GM04503 (cell line): Measurements from ENCODE around the gene NALCN.

Experiments used
- DNase-seq: peaks from one replicate; pipeline ENCODE4 v3.0.0-alpha.2; 2012; ENCODE audit warnings: low read depth

The NALCN gene

DNA sequence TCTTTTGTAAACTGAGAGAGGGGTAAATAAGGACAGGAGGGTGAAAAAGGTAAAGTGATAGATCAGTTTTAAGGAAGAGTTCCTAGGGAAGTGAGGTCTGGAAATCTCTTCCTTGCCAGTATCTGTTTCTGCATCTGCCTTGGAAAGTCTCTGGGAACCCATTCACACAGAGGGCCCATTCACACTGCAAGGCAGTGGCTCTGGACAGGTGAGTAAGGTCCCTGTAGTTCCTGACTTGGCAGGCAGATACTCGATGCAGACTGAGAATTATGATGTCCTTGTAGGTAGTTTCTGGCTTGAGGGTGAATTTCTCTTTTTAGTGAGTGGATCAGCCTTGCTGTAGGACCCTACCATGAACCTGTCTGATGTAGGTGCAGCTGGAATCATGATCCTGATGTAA lies 293.3 kb downstream of the NALCN start:
- DNase-seq: no peak

DNA sequence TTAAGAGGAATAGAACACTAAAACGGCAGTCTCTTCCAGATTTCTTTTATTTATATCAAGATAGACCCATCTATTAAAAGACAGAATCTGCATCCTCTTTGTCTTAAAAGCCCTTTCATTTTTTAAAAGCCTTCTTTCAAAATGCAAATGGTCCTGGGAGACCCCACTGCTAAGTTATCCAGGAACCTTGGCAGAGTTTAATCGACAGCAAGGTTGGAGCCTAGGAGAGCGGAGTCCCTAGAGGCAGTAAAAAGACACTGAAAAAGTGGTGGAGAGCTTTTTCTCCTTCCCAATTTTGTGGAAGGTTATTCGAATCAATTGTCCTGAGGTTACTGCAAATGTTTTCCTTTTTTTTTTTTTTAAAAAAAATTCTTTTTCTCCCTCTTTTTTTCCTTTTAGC lies 294.7 kb downstream of the NALCN start:
- DNase-seq: no peak

DNA sequence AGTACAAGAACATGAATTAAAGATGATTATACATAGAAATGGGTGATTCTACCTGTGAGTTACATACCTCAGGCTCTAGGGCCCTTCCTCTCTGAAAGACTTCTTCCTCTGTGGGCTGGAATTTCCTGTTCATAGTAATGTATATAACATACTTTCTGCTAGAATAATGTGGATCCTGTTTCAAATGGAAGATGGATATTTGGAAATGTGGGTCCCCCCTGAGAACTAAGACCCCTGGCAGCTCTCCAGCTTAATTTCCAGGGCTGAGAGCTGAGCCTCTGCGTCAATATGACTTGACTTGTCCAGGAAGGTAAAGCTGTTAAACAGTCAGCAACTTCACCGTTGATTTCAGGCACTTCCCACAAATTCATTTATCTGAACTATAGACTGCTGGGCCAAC lies 296.3 kb downstream of the NALCN start:
- no peak for DNase-seq

DNA sequence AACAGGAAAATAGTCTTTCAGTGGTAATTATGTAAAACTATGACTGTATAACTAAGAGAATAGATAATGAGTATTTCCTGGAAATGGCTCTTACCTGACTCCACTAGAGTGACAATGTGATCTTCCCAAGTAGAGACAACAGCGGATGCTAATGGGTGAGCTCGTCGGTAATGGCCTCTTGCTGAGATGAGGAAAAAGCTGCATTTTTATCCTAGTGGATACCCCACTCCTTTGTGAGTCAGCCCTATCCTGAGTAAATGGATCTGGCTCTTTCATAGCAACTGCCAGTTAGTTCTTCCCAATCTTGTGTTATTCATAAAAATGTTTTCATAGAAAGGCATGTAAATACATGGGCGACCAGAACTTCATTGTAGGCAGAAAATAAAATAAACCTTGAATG lies 299.5 kb downstream of the NALCN start:
- no peak for DNase-seq

DNA sequence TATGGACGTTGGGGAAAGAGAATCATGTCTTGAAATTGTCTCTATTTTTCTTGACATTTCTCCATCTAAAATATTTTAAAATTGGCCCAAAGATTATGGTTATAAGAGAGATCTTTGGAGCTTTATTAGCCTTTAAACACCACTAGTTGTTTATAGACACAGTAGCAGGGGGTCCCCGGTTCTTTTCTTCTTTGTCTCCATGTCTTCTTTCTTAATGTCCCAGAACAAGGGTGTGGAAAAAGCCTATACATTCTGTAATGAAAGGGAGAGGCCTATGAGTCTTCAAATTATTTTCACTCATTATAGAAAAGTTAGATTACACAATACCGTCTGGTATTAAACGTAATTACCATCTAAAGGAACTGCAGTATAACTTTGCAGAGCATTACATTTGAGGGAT lies 300.0 kb downstream of the NALCN start:
- DNase-seq: no peak

DNA sequence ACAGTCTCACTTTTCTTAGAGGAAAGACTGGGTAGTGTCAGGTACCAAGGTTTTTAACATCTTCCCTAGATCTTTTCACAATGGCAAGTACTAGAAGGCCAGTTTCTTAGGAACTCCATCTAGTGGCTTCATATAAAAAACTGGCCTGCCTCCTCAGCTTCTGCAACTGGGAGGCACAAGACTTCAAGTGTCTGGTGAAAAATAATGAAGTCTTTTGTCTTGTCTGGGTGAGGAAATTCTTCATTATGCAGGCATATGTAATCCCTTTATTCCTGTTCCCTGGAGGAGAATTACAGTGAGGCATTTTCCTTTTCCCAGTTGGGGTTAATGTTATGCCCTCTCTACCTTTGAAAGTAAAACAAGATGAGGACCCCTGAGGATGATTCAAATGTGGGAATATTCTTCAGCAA lies 300.5 kb downstream of the NALCN start:
- DNase-seq: no peak

DNA sequence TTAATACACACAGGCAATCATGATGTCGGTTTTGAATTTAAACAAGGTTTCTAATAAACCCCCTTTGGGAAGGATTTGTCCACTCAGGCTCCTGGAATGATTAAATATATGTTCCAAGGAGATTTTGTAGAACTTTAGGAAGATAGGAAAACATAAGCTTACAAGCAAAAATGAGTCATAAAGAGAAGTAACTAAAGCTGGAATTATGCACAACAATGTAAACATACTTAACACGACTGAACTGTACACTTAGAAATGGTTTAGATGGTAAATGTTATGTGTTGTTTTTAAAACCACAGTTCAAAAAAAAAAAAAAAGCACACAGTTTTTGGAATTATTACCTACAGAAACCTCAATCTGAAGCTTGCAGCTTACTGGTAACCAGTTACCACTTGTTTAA lies 304.4 kb downstream of the NALCN start:
- no peak for DNase-seq

DNA sequence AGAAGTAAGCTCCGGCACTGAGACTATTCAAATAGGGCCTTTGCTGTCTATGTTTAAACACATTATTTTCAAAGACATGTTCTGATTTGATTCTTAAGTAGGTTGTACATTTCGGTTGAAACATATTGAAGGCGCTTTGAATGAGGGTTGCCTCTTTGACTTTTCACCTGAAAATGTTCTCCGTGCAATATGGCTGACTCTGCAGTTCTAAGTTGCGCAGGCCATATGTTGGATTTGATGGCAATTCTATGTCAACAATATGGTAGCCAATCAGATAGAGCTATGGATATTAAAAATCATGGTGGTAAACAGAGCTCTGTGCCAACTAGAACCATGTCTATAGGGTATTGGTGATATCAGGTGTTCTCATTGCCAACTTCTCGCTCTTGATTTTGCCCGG lies 307.3 kb downstream of the NALCN start:
- no peak for DNase-seq

DNA sequence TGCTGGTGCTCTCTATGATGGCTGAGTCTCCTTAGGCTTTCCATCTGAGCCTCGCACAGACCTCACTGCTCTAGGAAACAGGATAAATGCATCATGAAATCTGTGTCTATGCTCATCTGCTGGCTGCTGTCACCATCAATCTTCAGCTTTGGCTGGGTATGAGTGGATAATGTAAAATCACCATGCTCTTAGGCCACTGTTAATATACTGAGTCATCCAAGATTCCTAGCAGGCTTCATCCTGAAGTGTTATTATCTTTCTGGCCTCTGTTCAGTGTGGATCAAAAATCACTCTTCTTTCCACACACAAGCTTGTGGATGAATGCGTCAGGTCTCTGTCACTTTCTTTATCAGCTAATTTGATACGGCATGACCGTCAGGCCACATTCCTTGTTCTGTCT lies 317.4 kb downstream of the NALCN start:
- no peak for DNase-seq

DNA sequence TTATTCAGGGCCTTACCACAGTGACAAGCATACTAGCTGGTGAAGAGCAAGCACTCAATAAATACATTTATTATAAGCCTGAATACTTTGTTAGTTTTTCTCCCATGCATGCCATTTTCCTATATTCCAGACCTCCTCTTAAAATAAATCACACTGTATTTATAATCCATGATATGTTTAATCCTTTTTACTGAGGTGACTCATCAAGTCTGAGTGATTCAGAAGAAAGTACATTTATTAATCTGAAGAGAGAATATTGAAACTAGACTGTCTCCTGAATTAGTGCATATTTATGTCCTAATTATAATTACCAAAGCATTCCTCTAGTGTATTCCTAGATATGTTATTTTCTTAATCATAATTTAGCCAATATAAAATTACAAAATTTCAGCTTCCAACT lies 323.3 kb downstream of the NALCN start:
- DNase-seq: no peak

DNA sequence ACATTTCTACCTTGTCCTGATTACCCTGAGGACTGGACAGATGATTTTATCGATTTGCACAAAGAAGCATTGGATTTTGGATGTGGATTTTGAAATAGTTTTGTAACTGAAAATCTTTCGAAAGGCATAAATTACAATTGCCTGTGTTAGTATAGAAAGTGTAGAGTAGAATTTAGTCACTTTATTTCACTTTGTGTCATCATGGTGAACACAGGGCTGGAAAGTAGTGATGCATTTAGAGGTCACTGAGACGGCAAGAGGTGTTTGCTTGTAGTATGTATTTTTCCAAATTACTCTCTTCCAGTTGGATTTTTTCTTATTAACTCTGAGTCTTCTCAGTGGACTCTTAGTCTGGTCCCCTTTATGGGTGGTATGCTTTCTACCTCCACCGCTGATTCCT lies 326.0 kb downstream of the NALCN start:
- no peak for DNase-seq

DNA sequence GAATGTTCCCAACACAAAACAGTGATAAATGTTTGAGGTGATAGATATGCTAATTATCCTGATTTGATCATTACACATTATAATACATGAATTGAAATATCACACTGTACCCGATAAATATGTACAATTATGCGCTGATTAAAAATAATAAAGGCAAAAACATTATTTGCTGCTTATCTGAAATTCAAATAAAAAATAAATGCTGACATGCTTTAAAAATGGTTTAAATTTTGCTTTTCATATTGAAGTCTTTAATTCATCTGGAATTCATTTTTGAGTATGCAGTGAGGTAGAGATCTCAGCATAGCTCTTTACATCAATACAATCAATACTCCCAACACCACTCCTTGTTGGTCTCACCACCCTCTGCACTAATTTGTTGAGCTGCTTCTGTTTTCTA lies 330.8 kb downstream of the NALCN start:
- DNase-seq: no peak

DNA sequence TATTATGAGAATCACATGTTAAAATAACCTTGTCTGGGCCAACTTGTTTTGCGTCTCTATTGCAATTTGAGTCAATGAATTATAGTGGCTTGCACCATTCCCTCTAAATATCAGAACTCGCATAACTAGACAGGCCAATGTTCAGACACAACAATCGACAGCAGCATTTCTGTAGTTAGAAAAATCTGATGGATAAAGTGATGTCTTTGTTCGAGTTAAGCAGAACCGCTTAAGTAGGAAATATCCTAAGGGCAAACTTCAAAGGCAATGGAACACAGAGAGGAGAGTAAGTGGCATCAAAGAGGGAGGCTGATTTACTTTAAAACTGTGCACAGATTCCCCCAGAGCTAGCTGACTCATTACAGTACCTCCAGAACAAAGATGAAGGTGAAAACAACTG lies 333.9 kb downstream of the NALCN start:
- DNase-seq: no peak

DNA sequence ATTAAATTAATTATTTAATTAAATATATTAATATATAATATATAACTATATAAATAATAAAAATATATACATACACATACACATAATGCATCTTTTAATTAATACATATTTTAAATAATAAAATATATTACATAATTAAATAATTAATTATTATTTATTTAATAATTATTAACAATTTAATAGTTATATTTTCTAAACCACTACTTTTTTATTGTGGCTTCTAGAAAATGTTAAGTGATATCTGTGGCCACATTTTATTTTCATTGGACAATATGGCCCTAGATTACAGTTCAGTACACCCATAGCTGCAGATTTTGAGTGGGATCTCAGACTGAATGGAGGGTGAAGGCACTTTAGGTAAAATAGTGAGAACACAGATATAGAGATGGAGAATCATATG lies 335.7 kb downstream of the NALCN start:
- DNase-seq: no peak

DNA sequence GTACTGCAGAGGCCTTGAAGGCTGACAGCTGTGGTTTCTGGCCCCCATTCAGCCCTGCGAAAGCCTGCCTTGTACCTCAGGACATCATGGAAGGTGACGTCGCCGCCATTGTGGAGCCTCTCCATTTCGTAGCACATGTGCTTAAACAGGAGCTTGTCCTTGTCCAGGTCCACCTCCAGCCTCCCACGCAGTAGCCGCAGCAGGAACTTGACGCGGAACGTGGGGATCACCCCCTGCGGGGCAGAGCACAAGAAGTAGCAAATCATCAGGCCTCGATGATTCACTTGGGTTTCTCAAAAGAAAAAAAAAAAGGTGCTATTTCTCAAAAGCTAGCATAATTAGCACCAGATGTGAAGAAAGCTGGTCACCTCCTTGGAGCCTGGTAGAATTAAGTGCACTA lies 351.0 kb downstream of the NALCN start:
- peak; percentile 27 for DNase-seq

DNA sequence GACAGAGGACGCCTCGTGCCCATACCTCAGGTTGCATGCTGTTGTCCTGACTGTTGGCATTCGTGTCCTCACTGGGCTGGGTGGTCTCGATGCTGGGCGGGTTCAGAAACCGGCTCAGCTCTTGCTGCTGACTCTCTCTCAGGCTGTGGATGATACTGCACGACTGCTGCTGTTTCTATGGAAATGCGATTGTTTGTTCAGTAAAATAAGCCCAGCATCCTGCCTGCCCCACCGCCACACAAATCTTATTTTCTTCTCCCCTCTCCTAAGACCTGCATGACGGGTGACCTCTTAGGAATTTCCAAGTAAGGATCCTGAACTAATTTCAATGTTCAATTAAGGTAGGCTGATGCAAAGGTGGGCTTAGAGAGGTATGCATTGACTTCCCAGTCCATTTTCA lies 356.5 kb downstream of the NALCN start:
- no peak for DNase-seq

DNA sequence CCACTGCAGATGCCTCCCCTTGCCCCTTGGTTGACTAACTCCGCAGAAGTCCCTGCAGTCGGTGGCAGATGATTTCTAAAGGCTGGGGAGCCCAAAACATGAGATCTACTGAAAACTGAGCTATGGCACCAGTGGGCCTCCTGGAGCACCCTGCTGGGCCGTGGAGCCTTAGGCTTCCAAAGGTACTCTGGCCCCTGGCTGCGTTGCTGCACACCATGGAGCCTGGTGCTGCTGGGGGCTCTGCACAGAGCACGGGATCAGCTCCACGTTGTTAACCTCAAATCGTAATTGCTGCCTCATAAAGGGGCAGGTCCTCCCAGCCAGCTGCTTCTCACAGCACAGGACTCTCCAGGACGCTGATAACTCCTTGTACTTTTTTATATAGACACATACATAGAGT lies 357.5 kb downstream of the NALCN start:
- no peak for DNase-seq

DNA sequence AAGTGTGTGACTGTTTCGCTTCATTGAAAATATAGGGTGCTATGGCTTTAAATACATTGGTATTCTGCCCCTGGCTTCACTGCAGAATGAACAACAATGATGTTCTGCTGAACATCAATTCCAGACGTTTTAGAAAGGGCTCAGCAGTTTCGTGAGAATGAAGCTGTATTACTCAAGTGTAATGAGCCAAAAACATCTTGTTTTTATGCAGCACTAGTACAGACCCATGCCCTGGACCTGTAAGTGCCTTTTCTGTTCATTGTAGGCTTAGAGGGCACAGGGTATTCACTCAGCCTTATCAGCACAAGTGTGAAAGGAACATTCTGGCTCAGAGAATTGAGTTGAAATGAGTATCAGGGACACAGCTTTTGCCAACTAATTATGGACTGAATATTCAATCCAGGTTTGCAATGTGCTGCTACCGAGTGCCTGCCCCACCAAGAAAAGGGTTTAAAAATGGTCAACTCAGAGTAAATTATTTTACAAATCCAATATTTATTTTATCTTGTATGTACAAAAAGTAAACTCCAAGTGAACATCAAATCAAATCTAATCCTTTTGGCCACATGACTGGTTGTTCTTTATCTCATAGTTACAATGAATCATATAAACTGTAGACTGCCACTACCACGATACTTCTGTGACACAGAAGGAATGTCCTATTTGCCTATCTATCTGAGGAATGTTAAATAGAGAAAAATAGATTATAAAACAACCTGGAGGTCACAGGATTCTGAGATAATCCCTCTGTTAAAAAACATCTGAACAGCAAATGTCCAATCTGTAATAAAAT lies 362.8 kb downstream of the NALCN start:
- DNase-seq: no peak

DNA sequence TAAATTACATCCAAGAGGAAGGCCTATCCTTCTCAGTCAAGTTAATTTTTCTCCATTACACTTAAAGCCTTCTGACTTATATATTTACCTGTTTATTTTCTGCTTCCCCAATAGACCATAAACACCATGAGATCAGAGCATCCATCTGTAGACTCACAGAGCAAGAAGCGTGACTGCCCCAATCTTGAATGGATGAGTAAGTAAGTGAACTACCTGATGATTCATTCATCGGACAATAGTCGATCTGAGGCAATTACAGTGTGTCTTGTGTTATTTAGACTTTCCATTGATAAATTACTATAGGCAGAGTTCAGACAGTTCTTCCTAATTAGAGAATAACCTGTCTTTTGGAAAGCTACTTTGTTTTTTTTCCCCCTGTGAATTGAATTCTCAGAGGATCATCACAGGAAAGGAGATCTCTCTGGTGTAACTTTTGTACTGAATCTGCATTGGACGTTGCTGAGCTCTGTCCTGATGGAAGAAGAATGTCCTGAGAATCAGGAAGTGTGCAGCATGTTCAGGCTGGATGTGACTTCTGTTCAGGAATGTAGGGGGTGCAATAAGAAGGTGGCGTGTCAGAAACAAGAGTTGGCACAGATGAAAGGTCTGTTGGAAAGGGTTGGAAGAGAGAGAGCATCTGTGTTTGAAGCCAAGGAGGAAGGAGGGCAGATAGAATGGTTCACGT lies 367.0 kb downstream of the NALCN start:
- DNase-seq: no peak

DNA sequence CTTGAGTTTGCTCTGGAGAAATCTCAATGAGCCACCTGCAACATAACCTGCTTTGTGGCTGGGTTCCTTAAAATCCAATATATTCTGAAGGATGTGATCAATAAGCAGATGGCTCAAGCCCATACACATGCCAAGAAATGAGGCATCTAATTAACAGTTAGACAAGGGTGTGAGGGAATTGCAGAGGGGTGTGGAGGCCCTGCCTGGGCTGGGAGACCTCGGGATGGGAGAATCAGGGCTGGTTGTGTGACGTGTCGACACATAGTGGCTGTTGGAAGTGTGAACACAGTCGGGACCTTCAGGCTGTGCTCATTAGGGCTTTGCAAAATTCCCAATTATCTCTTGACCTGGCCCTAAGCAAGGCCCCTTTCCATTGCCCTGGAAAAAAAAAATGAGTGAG lies 379.8 kb downstream of the NALCN start:
- DNase-seq: no peak

DNA sequence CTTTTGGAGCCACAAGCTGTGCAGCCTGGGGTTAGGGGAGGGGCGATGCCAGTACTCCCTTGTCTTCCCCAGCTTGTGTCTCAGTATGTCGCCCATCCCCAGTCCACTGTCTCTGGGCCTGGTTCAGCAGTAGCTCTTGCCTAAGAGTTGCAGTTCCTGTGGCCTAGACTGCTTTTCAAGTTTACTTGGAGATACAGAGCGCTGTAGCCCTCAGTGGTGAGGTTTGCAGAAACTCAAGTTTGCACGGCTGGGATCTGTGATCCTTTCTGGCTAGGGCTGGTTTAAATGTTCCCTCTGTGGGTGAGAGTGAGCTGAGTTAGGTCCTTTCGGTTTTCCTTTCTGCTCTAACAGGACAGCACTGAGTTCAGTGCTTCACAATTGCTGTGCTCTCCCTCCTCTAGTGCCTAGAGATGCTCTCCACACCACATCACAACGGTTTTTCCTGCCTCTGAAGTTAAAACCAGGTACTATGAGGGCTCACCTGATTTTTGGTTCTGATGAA lies 381.1 kb downstream of the NALCN start:
- no peak for DNase-seq

DNA sequence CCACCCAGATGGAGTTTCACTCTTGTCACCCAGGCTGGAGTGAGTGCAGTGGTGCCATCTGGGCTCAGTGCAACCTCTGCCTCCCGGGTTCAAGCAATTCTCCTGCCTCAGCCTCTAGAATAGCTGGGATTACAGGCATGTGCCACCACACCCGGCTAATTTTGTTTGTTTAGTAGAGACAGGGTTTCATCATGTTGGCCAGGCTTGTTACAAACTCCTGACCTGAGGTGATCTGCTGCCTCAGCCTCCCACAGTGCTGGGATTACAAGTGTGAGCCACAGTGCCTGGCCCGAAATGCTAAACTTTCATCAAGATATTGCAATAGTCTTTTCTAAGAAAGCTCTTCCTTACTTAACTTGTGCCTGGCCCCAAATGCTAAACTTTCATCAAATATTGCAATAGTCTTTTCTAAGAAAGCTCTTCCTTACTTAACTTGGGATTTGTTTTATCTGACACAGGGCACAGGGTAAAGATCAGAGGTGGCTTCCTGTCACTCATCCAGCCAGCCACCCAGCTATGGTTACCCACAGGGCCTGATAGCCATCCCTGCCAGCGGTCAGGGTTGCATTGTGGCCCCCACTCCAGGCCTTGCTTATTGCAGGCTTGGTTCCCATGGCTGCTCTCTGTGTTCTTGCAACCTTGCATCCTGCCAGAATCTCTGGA lies 389.4 kb downstream of the NALCN start:
- DNase-seq: no peak

DNA sequence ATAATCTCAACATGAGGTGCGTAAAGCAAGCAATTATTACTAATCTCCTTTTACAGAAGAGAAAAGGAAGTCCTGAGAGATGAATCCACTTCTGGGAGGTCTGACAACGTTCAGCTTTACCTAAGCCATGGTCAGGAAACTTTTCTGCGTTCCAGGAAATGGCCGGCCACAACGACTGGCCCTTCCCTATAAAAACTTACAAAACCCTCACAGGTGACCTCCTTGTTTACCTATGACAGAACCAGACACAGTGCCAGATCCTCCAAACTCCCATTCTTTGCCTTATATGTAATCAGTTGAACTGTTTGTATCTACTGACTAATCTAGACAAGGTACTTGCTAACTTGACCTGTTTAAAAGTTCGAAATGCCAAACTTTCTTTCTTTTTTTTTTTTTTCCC lies 390.0 kb downstream of the NALCN start:
- DNase-seq: no peak
